Measurements from ENCODE around the gene NMNAT2.
"Not testable (repeated sequence)": the region's sequence is repeated elsewhere in the genome, so short reads cannot be mapped to it uniquely, and the experiment has no call there.

NMNAT2 gene

DNA sequence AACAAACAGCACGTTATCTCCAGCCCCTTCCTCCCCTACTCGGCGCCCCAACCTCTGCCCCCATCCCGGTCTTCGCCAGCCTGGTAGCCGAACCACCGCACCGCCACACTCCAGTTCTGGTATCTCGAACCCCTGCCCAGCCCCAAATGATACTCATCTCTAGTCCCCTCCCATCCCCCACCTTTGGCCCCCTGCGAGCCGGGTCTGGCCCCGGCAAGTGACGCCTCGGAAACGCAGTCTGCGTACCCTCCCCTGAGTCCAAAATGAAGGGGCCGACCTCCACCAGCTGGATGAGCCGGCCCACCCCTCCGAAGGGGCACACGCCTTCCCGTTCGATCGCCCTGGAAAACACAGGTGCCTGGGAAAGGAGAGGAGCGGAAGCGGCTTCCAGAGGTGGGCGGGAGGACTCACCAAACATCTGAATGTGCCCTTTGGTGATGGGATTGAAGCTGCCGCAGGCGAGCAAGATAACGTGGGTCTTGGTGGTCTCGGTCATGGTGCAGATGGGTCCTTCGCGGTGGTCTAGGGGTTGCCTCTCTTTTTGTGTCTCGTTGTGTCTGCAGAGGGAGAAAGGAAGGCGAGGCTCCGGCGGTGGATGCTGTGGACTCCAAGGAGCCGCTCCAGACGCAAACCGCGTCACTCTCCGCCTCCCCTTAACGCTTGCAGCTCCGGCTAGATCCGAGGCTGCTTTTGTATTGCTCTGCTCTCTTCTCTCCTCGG is at the start of gene NMNAT2:
NMNAT2 (minus strand) TSS at position 609 of the 720 bp plus-strand sequence; CDS start at position 496, 113 bp downstream.
- no peak for DNase-seq

DNA sequence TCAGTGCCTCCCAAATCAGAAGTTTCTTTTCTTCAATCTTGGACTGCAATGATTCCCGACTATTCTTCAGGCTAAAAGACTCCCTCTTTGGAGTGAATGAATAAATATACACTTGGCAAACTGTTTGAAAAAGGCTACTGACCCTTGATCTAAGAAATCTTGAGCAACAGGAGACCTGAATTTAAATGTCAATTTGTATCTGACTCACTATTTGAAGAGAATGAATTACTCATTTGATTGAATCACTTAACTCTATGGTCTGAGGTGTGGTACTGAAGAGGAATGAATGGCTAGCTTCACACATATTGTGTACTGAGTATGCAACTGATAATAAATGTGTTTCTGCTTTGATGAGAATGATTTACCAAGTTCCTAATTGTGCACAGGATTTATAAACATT is 49.5 kb upstream of the NMNAT2 start:
- DNase-seq: no peak

DNA sequence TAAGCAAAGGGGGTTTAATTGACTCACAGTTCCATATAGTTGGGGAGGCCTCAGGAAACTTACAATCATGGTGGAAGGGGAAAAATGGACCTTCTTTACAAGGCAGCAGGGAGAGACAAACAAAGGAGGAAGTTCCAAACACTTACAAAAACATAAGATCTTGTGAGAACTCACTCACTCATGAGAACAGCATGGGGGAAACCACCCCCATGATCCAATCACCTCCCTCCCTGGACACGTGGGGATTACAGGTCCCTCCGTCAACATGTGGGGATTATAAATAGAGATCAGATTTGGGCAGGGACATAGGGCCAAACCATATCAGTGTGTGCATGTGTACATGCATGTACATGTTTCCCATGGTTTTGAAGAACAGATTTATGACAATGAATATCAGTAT is 48.6 kb upstream of the NMNAT2 start:
- DNase-seq: no peak

DNA sequence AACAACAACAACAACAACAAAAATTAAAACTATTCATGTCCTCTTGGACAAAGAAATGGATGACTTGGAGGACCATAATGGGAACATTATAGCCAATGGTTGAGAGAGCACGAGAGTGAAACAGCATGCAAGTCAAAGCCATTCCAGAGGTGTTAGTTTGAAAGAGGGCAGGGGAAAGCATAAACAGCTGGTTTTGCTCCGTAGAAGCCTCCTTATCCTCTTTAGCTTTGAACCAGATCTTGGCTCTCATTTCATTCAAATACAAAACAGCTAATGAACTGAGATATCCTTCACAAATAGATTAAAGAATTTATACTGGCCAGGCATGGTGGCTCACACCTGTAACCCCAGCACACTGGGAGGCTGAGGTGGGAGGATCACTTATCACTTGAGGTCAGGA is 45.4 kb upstream of the NMNAT2 start:
- DNase-seq: no peak

DNA sequence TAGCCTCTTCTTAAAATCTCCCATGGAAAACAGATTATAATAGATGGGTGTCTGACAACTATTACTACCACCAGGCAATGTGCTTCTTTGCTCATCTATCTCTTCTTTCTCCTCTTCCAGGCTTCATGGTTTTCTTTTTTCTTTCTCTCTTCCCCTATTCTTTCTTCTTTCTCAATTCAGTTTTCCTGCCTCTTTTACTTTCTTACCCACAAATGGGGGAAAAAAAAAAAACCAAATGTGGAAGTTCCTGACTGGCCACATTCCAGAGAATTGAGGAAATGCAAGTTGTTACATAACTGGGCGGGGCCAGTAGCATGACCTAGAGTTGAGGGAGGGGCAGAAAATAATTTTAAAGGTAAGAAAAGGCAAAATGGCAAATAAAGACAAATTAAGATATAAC is 43.2 kb upstream of the NMNAT2 start:
- DNase-seq: no peak

DNA sequence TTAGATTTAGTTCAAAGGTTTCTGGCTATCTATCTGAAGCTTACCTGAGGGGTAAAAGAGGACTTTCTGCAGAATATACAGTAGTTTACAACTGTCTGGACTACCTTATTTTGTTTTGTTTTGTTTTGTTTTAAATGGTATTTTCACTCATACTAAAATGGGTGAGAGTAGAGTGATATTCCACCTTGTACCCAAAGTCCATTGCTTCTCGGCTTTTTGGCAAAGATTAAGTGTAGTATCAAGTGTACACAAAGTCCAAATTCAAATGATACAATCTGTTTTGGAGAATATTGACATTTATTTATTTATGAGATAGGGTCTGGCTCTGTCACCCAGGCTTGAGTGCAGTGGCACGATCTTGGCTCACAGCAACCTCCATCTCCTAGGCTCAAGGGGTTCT is 42.4 kb upstream of the NMNAT2 start:
- no peak for DNase-seq

DNA sequence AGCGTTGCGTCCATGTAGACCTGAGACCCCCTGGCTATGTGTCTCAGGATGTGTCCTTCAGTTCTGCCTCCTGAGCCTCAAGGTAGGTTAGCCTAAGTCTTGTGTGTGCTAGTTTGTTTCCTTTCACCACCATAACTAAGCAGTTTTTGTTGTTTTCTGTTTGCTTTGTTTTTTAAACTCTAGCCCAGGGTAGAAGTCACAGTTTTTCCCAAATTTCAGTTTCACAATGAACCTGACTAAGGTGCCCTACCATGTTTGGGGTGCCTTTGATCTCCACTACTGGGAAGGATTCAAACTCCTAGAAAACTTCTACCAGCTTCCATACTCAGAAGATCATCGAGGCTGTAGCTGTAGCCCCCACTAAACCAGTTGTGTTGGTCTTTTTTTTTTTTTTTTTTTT is 39.3 kb upstream of the NMNAT2 start:
- no peak for DNase-seq

DNA sequence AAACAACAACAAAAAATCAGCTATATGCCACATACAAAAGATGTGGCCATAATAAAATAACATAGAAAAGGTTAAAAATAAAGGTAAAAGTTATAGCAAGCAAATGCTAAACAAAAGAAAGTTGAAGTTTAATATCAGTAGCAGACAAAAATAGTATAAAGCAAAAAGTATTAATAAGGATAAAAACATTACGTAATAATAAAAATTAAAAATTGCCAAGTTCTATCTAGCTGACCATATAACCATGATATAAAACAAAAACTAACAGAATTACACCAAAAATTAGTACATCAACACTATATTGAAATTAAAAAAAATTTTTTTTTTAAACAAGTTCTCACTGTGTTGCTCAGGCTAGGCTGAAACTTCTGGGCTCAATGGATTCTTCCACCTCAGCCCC is 38.6 kb upstream of the NMNAT2 start:
- DNase-seq: no peak

DNA sequence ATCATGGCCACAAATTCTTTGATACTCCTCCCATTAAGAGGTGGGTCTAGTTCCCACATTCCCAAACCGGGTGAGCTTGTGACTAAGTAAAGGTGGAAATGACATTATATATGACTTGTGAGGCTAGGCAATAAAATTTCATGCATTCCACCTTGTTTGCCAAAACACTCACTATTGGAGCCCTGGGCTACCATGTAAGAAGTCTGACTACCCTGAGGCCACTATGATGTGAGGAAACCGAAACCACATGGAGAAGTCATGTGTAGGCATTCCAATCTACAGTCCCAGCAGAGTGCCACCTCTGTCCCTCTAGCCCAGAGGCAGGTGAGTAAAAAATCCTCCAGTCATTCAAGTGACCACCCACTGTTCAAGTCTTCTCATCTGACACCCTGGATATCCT is 36.2 kb upstream of the NMNAT2 start:
- DNase-seq: no peak

DNA sequence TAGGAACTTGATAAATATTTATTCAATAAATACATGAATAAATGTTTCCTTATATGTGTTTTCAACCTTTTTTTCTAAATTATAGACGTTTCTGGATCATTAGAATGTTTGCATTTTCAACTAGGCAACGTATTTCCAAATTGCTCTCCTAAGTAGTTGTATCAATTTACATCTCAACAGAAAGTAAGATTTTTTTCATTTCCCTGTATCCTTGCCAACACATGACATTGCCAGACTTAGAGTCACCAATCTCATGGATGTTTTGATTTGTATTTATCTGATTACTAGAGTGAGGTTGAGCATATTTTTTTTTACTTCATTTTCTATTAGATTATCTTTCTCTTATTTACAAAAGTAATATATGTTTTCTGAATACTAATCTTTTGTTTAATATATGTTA is 31.9 kb upstream of the NMNAT2 start:
- no peak for DNase-seq

DNA sequence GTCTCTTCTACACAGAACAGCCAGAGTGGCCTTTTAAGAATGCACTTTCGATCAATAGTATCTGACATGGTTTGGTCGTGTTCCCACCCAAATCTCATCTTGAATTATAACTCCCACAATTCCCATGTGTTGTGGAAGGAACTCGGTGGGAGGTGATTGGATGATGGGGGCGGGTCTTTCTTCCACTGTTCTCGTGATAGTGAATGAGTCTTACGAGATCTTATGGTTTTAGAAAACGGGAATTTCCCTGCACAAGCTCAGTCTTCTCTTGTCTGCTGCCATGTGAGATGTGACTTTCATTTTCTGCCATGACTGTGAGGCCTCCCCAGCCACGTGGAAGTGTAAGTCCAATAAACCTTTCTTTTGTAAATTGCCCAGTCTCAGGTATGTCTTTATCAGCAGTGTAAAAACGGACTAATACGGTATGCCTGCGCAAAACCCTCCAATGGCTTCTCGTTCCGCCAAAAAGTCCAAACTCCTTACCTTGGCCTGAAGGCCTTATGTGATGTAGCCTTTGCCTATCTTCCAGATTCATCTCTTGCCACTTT is 31.1 kb upstream of the NMNAT2 start:
- DNase-seq: no peak

DNA sequence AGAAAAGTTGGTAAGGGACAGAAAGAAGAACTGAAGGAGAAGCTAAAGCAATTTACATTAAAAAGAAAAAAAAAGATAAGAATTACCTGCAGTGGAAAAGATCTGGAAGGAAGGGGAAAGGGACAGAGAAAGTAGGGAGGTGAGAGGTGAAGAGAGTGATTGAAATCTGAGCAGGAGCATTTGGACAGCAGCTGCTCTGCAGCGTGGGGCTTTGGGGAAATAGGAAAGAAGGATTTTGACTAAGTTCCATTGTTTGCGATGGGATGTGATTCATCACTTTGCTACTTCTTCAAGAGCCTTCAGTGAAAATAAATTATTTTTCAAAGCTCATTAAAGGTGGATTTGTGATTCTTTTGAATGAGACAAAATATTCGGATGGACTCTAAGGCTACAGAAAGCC is 26.1 kb upstream of the NMNAT2 start:
- DNase-seq: no peak

DNA sequence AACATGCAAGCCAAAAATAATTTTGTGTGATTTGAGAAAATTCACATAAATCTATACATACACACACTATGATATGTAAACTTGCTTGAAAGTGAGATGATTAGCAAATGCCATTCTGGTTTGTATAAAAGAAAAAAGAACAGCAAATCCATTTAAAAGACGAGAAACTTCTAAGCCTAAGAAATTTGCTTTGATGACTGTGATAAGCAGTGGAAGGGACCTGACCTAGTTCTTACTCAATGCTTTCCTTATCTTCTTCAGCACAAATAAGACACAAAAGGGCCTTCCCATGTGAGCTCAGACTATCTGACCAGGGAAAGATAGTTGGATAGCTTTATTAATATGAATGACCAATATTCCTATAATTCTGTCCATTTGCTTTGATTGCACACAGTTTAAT is 25.3 kb upstream of the NMNAT2 start:
- no peak for DNase-seq

DNA sequence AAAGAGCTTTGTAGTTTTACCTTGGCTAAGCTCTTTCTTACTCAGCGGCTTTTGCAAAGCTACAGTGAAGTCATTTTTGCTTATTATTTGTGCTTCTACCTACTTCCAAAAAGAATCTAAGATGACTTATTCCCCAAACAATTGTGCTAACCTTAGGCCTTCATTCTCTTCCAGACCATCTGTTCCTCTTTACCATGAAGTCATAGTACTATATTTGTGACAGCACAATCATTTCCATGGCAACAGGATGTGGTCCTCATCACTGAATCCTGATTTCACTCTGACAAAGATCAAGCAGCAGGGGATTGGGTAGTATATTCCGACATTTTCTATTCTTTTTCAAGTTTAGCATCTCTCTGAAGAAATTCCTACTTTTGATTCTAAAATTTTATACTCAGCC is 24.8 kb upstream of the NMNAT2 start:
- DNase-seq: no peak

DNA sequence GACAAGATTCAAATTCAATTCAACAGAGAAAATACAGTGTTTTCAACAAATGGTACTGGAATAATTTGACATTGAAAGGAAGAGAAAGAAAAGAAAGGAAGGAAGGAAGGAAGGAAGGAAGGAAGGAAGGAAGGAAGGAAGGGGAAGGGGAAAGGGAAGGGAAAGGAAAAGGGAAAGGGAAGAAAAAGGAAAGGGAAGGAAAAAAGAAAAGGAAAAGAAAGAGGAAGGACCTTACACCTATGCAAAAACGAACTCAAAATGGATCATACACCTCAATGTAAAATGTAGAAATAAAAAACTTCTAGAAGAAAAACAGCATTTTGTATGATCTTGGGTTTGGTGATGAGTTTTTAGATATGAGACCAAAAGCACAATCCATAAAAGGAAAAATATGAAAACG is 19.9 kb upstream of the NMNAT2 start:
- DNase-seq: no peak

DNA sequence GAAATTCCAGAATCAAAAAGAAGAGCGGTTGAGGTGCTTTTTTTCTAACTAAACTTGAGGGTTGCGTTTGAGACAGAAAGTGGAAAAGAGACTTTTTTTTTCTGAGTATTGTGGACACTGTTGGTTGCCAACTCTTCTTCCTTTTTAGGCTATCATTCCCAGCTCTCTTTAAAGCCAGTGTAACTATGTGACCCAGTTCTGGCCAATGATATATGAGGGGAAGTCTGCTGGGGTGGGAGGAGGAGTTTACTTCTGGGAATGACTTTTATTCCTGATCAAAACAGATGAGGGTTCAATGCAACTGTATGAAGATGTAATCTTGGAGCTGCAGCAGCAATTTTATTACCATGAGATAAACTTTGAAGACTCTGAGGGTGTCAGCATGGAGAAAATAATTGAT is 17.3 kb upstream of the NMNAT2 start:
- no peak for DNase-seq

DNA sequence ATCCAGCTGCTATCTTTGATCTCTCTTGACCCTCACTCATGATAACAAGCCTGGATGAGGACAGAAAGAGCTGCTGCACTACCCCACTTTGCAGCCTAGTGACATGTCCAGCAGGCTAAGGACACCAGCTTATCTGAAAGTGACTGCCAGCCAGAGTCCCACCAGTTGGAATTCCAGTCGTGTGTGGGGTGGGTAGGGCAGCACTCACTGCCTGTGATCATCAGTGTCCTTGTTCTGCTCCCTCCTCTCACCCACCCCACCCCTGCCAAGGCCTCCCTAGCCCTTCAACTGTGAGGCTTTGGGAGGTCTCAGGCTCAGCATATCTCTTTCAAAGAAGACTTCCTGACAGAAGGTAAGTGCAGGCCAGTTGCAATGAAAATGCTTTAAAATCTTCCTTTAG is 15.5 kb upstream of the NMNAT2 start:
- DNase-seq: no peak

DNA sequence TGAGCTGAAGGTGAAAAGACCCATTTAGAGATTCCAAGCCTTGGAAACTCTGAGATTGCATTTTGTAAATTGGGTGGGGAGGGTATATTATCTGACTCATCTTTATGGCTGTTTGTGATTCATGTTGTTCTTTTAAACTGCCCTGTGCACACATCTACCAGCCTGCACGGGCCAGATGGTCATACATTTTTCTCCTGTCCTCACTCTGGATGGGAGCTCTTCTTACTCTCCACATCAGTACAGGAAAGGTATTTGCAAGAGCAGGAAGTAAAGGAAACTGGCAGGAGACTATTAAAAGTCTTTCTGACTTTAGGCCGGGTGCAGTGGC is 14.3 kb upstream of the NMNAT2 start:
- no peak for DNase-seq

DNA sequence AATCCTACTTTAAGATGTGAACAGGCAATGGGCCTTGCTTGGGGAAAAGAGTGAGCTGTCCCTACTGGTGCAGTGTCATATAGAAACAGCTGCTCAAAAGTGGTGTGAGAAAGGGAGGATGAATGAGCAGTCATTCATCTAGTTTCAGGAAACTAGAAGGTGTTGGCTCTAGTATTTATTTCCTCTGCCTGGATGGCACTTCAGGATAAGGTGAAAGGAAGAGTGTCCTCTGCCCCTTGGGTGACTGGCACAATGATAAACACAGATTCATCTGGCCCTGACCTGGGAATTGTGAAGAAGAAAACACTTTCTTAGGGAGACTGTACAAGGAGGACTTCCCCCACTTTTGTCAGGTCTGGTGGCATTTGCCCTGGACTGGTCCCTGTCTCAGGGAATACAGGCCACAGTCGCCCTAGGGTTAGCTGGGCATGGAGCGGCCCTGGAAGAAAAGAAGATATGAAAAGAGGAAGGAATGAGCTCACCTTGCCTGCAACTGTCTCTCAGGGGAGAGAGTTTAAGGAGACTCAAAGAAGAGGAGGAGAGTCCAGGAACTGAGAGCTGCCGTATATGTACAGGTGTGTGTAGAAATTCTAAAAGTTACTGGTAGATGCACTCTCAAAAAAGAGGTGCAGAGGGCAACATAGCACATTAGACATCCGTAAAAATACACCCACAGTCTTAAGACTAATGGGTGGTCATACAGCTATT is 13.8 kb upstream of the NMNAT2 start:
- DNase-seq: no peak

DNA sequence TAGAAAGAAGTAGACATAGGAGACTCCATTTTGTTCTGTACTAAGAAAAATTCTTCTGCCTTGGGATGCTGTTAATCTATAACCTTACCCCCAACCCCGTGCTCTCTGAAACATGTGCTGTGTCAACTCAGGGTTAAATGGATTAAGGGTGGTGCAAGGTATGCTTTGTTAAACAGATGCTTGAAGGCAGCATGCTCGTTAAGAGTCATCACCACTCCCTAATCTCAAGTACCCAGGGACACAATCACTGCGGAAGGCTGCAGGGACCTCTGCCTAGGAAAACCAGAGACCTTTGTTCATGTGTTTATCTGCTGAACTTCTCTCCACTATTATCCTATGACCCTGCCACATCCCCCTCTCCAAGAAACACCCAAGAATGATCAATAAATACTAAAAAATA is 9.4 kb upstream of the NMNAT2 start:
- DNase-seq: not testable (repeated sequence)

DNA sequence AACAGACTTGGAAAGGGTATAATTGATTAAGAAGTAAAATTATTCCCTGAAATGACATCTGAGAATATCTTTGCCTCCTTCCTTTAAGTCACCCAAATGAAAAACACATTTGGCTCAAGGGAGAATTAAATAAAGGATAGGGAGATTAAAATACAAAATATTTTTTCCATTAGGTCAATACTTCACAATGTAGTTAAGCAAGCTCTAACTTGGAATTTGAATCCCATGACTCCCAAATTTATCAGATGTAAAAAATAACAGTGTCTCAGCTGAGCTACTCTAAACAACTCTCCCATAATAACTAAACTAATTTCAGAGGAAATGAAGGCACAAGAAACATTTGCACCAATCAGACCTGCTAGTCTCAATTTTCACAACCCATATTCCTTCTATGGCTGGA is 6.5 kb upstream of the NMNAT2 start:
- DNase-seq: no peak

DNA sequence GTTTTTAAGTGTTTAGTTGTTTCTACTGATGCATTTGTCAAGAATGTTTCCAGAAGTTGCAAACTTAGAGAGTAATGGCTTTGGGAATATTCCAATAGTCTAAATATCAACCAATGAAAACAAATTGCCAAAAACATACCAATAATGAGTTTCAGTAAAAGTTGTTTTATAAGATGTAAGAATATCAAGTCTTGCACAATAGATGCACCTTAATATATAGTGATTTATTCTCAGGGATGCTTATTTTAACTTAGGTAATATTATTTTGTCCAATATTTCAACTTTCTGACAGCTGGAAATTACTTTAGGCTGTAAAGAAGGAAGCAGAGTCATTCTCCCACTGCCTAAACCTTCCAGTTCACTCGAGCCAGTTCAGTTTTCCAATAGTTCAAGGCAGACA is 5.4 kb upstream of the NMNAT2 start:
- DNase-seq: no peak

DNA sequence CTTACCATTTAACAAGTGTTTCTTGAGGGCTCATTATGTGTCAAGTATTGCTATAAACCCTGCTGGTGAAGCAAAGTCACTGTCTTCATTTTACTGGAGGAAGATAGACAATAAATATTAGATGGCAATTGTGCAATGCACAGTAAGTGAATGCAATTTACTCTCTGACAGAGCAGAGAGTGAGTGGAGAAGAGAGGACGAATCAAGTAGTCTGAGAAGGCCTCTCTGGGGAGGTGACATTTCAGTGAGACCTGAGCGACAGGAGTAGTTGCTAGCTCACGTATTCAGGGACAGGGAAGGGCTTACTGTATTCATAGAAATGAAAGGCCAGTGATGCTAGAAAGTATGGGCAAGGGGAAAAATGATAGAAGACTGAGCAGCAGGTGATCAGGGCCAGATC is 1.2 kb upstream of the NMNAT2 start:
- DNase-seq: no peak

DNA sequence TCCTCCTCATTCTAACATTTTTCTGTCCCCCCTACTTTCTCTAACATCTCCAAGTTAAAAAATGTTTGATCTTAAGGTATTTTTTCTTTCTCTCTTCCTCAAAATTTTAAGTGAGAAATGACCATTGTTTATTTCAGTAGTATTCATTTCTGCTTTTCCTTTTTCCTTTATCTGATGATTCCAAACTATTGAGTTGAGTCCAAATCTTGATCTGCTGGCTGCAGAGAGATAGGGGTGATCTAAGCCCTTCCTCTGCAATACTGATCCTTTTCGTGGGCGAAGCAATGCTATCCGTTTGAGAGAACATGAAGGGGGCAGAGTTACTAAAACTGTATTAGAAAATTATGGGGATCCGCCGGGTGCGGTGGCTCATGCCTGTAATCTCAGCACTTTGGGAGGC is 516 bp upstream of the NMNAT2 start:
- DNase-seq: no peak
